Astrocyte of the spinal cord (primary cell): ENCODE measurements around the gene CPB1.
A peak's percentile ranks its signal among the peaks of the same experiment; 100 is the strongest.
"Not testable (repeated sequence)": the region's sequence is repeated elsewhere in the genome, so short reads cannot be mapped to it uniquely, and the experiment has no call there.

Experiments used
- DNase-seq: peaks from one replicate; pipeline ENCODE4 v3.0.0; 2011; ENCODE audit warnings: low read depth, low spot score
- H3K4me3 ChIP-seq: 2 replicates; pipeline ENCODE4 v1.5.1; 2011; ENCODE audit warnings: low read depth, mild to moderate bottlenecking, low read length, moderate library complexity
- in situ Hi-C: cut with HindIII; loops from 2 replicates; pipeline ENCODE4 v1.10.0; 2017; ENCODE audit warnings: low sequenced_read_pairs
- TF ChIP-seq, protein P1 (sequence below): IDR thresholded peaks from 2 replicates; pipeline ENCODE4 v1.5.1; 2012; ENCODE audit warnings: low read depth, mild to moderate bottlenecking, low read length, inconsistent platforms

CPB1 gene

DNA sequence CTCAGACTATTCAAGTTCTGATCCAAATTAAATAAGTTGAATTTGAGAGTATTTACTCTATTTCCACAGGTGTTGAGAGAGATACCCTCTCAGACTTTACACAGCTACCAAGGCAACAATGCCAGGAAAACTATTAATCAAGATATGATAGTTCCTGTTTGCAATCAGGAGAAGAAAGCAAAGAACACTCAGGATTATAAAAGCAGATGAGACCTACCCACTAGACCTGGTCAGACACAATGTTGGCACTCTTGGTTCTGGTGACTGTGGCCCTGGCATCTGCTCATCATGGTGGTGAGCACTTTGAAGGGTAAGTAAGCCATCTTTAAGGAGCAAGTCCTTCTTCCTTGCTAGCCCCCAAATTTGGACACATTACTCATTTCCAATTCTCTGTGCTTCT, at the start of gene CPB1:
TSS of gene CPB1 (plus strand) at position 227 of the 400 bp plus-strand sequence. CDS start at position 240, 13 bp downstream.
- DNase-seq = no peak
- in situ Hi-C loops = no loop called here
- no peak within 1 kb of the TSS for H3K4me3 ChIP-seq
- TF ChIP-seq, protein P1, sequence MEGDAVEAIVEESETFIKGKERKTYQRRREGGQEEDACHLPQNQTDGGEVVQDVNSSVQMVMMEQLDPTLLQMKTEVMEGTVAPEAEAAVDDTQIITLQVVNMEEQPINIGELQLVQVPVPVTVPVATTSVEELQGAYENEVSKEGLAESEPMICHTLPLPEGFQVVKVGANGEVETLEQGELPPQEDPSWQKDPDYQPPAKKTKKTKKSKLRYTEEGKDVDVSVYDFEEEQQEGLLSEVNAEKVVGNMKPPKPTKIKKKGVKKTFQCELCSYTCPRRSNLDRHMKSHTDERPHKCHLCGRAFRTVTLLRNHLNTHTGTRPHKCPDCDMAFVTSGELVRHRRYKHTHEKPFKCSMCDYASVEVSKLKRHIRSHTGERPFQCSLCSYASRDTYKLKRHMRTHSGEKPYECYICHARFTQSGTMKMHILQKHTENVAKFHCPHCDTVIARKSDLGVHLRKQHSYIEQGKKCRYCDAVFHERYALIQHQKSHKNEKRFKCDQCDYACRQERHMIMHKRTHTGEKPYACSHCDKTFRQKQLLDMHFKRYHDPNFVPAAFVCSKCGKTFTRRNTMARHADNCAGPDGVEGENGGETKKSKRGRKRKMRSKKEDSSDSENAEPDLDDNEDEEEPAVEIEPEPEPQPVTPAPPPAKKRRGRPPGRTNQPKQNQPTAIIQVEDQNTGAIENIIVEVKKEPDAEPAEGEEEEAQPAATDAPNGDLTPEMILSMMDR = no peak

DNA sequence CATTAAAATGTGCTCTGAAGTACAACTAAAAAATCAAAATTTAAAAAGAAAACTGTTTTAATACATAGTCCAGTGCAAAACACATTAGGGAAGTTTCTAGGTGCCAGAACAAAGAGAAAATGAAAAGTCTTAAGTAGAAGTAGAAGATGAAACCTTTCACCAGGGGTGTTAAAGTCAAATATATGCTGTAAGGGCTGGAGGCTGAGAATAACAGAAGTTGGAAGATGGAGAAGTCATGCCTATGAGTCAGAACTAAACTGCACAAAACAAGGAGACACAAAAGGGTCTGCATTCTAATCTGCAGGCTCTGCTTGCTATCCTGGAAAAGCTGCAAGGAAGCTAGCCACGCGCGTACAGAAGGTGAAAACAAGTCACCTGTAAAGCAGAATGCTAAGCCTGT, 48.7 kb upstream of the CPB1 start:
- DNase-seq = no peak
- no peak overlapping the region for H3K4me3 ChIP-seq
- TF ChIP-seq, protein P1 = no peak
- in situ Hi-C loops = no loop called here

DNA sequence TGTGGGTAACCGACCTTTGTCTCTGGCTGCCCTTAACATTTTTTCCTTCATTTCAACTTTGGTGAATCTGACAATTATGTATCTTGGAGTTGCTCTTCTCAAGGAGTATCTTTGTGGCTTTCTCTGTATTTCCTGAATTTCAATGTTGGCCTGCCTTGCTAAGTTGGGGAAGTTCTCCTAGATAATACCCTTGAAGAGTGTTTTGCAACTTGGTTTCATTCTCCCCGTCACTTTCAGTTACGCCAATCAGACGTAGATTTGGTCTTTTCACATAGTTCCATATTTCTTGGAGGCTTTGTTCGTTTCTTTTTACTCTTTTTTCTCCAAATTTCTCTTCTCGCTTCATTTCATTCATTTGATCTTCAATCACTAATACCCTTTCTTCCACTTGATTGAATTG, 42.6 kb upstream of the CPB1 start:
- DNase-seq, H3K4me3 ChIP-seq, in situ Hi-C loops: not testable (repeated sequence)

DNA sequence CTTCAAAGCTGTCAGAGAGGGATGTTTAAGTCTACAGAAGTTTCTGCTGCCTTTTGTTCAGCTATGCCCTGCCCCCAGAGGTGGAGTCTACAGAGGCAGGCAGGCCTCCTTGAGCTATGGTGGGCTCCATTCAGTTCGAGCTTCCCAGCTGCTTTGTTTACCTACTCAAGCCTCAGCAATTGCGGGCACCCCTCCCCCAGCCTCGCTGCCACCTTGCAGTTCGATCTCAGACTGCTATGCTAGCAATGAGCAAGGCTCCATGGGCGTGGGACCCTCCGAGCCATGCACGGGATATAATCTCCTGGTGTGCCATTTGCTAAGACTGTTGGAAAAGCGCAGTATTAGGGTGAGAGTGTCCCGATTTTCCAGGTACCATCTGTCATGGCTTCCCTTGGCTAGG, 41.5 kb upstream of the CPB1 start:
- DNase-seq, in situ Hi-C loops, H3K4me3 ChIP-seq: not testable (repeated sequence)

DNA sequence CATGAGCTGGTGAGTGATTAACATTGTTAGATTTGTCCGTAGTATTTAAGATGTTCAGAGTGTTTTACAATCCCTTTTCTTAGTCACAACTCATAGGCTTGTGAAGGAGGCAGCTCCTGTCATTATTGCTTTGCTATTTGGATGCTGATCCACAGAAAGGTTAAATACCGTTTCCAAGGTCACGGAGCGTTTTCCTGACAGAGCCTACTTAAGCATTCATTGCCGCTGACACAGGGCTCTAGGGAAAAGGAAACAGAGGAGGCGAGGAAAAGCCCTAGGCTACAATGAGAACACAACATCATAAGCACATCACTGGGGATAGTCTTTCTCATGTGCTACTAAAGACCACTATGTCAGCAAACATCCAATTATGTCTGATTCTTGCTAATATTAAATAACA, 38.5 kb upstream of the CPB1 start:
- DNase-seq = peak; percentile 44
- TF ChIP-seq, protein P1 = no peak
- H3K4me3 ChIP-seq = no peak overlapping the region
- in situ Hi-C loops = no loop called here

DNA sequence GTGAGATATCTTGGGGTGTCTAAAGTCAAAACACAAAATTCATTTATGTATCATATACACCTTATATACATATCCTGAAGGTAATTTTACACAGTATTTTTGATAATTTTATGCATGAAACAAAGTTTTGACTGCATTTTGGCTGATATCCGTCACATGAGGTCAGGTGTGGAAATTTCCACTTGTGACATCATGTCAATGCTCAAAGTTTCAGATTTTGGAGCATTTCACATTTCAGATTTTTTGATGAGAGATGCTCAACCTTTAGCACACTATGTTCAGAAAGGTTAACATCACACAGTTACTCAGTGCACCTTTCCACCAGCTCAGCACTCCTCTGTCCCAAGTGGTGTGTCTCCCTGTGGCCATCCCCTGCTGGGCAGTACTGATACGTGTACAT, 37.7 kb upstream of the CPB1 start:
- TF ChIP-seq, protein P1 = no peak
- H3K4me3 ChIP-seq = no peak overlapping the region
- DNase-seq = no peak
- in situ Hi-C loops = no loop called here

DNA sequence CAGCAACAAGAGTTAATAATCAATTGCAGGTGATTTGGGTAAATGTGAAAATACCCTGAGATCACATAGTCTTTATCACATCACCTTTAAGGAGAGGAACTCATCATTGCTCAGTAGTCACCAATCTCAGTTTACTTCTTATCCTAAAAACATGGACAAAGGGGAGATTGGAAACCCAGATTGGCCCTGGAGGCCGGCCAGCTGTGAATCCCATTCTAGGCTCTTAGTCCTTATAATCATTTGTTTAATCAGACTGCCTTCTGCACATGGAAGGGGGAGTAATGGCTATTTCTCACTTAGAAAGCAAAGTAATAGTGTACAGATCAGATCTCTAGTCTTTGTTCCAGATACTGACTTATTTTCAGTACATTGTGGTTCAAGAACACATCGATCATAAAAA, 37.2 kb upstream of the CPB1 start:
- TF ChIP-seq, protein P1 = no peak
- no peak overlapping the region for H3K4me3 ChIP-seq
- in situ Hi-C loops = no loop called here
- no peak for DNase-seq
